Measurements from ENCODE around the gene BTG2. TPM values are rescaled to one million over a fixed set of nuclear protein-coding genes. Genes with fewer than 3 reads are reported as not detected.

Gene BTG2
- total RNA-seq, 1 experiment from 2014 or later, result 19.4 TPM

DNA sequence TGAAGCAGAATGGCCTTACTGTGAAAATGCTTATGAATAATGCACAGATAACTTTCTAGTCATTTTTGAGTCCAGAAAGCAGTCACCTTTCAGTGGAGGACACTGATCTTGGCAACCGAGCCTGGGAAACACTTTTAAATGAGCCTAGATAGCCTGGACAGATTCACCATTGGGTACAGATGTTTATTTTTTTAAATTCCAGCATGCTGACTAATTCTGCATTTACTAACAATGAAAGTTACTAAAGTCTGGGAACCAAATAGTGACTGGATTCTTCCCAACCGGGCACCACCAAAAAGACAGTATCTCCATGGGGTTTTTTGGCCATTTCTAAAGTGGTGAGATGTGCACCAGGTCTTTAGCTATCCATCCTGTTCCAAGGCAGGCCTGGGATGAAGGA is 48.9 kb downstream of the BTG2 start:
- ChIA-PET POLR2A (no interaction called here), CTCF (interaction anchor here (3.8 kb wide), 1 partner anchor 12 kb away, joined by 40 read pairs; no protein-coding TSS in a partner anchor)
- no peak for TF ChIP-seq FOXJ3 (CRISPR knock-in tag; IDR thresholded peaks at IDR 0.05; ENCODE audit: borderline replicate concordance)
- TF ChIP-seq, protein P1, sequence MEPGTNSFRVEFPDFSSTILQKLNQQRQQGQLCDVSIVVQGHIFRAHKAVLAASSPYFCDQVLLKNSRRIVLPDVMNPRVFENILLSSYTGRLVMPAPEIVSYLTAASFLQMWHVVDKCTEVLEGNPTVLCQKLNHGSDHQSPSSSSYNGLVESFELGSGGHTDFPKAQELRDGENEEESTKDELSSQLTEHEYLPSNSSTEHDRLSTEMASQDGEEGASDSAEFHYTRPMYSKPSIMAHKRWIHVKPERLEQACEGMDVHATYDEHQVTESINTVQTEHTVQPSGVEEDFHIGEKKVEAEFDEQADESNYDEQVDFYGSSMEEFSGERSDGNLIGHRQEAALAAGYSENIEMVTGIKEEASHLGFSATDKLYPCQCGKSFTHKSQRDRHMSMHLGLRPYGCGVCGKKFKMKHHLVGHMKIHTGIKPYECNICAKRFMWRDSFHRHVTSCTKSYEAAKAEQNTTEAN (CRISPR knock-in tag; IDR thresholded peaks at IDR 0.05), result no peak
- no peak for TF ChIP-seq NR2C2 (CRISPR knock-in tag; IDR thresholded peaks at IDR 0.05)
- Mint-ChIP-seq H3K36me3 (no peaks in the 10 kb centered on the region), H3K4me1 (peaks cover 9% of the 10 kb centered on the region), H3K27ac (no peak overlapping the region), H3K27me3 (ENCODE audit: low read depth) (peaks cover 12% of the 10 kb centered on the region), H3K4me3 (no peak overlapping the region), H3K9me3 (no peaks in the 10 kb centered on the region; the same call in 1 of the 2 replicates)
- no peak for DNase-seq (ENCODE audit: low spot score)
- ATAC-seq, result no peak

DNA sequence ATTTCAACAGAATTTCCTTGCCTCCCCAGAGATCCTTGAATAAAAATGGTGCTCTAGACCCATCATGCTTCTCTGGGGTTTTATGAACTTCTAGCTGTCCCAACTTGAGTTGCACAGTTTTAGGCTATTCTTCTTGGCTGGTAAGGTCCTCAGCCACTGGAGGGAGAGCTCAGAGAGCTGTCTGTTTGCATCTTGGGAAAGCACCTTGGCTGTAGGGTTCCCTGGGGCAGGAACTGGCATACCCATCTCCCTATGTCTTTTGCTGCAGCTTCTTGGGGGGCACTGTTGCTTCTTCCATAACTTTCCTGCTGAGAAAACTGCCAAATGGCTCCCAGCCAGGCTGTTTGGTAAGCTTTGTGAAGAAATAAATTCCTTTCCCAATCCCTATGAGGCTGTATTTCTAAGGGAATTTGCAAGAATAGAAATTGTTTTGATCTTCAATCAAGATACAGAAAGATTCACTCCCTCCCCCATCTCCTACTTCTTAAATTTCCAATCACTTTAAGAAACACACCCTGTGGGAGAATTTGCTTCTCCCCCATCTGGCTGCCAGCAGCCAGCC is 53.8 kb downstream of the BTG2 start:
- no peak for DNase-seq (ENCODE audit: low spot score)
- Mint-ChIP-seq H3K4me3 (no peak overlapping the region), H3K27me3 (ENCODE audit: low read depth) (peaks cover 10% of the 10 kb centered on the region), H3K4me1 (peaks cover 7% of the 10 kb centered on the region; the same call in 1 of the 2 replicates), H3K27ac (no peak overlapping the region), H3K9me3 (no peaks in the 10 kb centered on the region; the same call in 1 of the 2 replicates), H3K36me3 (no peaks in the 10 kb centered on the region)
- ChIA-PET CTCF (interaction anchor here (1.0 to 3.8 kb wide), 4 partner anchors 16 to 129 kb away, joined by 3 to 16 read pairs (median 6); no protein-coding TSS in a partner anchor), POLR2A (interaction anchor here (0.8 kb wide), 1 partner anchor 143 kb away, joined by 3 read pairs; no protein-coding TSS in a partner anchor)
- TF ChIP-seq, protein P2, sequence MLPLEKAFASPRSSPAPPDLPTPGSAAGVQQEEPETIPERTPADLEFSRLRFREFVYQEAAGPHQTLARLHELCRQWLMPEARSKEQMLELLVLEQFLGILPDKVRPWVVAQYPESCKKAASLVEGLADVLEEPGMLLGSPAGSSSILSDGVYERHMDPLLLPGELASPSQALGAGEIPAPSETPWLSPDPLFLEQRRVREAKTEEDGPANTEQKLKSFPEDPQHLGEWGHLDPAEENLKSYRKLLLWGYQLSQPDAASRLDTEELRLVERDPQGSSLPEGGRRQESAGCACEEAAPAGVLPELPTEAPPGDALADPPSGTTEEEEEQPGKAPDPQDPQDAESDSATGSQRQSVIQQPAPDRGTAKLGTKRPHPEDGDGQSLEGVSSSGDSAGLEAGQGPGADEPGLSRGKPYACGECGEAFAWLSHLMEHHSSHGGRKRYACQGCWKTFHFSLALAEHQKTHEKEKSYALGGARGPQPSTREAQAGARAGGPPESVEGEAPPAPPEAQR (CRISPR knock-in tag; IDR thresholded peaks at IDR 0.05), result no peak
- no peak for ATAC-seq

Other genes with a start within 250 kb of the BTG2 start
- gene MYOG, start 219.5 kb upstream of the BTG2 start, total RNA-seq (2021), result not detected in 3 replicates
- 1.8 to 2.7 TPM (median 2.6 TPM) in 3 replicates for gene ADORA1, start 177.8 kb upstream of the BTG2 start, total RNA-seq (2021)
- gene MYBPH, start 129.7 kb upstream of the BTG2 start, total RNA-seq (2021), result not detected in 3 replicates
- gene CHI3L1, start 118.8 kb upstream of the BTG2 start, total RNA-seq (2021), result 0.24 to 0.41 TPM (median 0.27 TPM) in 3 replicates
- gene CHIT1, start 75.8 kb upstream of the BTG2 start, total RNA-seq (2021), result 0.15 to 0.39 TPM (median 0.21 TPM) in 3 replicates
- gene FMOD, start 45.6 kb downstream of the BTG2 start, total RNA-seq (2021), result 0.05 to 0.79 TPM (median 0.14 TPM) in 3 replicates
- 0.17 to 0.23 TPM (median 0.18 TPM) in 3 replicates for gene PRELP, start 170.3 kb downstream of the BTG2 start, total RNA-seq (2021)
- gene OPTC, start 188.6 kb downstream of the BTG2 start, total RNA-seq (2021), result 0.55 to 1.2 TPM (median 0.76 TPM) in 3 replicates

All from WTC11 (cell line).